GM12878 (cell line): ENCODE results near the gene SLX4IP. TPM values are rescaled to one million over a fixed set of nuclear protein-coding genes. Genes with fewer than 3 reads are reported as not detected.

Source experiments
- ATAC-seq: fragments of 200-7000 bp; cut with Tn5 transposase; 3 replicates; pipeline ENCODE4 v1.9.1; 2020; ENCODE audit warnings: mild to moderate bottlenecking, moderate library complexity
- BruUV-seq: library from RNA; stranded (reverse); fragments of 400-500 nt; replicated peaks from 2 replicates; lab custom pipeline; 2021; lab: Mats Ljungman, UMichigan
- CTCF ChIA-PET: fragments of 300-600 bp; sonication (Branson Sonifier 250); formaldehyde crosslinking; extraction: SDS; loops from one replicate; lab custom pipeline; 2021; ENCODE audit warnings: inconsistent platforms; lab: Yijun Ruan, JAX
- POLR2A ChIA-PET: fragments of 350-600 bp; formaldehyde crosslinking; extraction: SDS; loops from one replicate; lab custom pipeline; 2021; ENCODE audit warnings: inconsistent platforms; lab: Charles Lee
- RAD21 ChIA-PET: fragments of 300-600 bp; sonication (Branson Sonifier 250); formaldehyde crosslinking; loops from one replicate; lab custom pipeline; 2023; ENCODE audit warnings: antibody characterized with exemption; ENCODE audit not compliant: unreplicated experiment; lab: Charles Lee
- SMC1A ChIA-PET: fragments of 300-600 bp; sonication (Branson Sonifier 250); formaldehyde crosslinking; loops from one replicate; lab custom pipeline; 2023; ENCODE audit not compliant: unreplicated experiment, uncharacterized antibody; lab: Charles Lee
- DNase-seq: peaks from one replicate; pipeline ENCODE4 v3.0.0-alpha.2; 2011; ENCODE audit warnings: low read depth, low spot score
- FAIRE-seq: peaks from 3 replicates; lab custom pipeline; 2011; peaks lifted over from hg19 to GRCh38; lab: Jason Lieb, UNC
- H2AFZ ChIP-seq: 2 replicates; pipeline ENCODE4 v1.6.0; 2011; ENCODE audit warnings: low read depth, low read length, control low read depth; ENCODE audit not compliant: control insufficient read depth
- H3K27ac ChIP-seq: 2 replicates; pipeline ENCODE4 v1.5.1; 2011; ENCODE audit warnings: control low read depth; ENCODE audit not compliant: control insufficient read depth, insufficient read depth
- H3K27me3 ChIP-seq, 2 experiments: replicated peaks in 1 of 2; 2 replicates each; pipeline versions ENCODE4 v1.6.0 to v1.6.1; 2011; ENCODE audit warnings: low read length in 1 of 2; ENCODE audit not compliant: control insufficient read depth in 2 of 2, insufficient read depth in 2 of 2
- H3K36me3 ChIP-seq, 2 experiments: 2 replicates each; pipeline ENCODE4 v1.5.1; 2011; ENCODE audit warnings: low read length in 1 of 2; ENCODE audit not compliant: control insufficient read depth in 2 of 2, insufficient read depth in 2 of 2
- H3K4me1 ChIP-seq: 2 replicates; pipeline ENCODE4 v1.6.1; 2011; ENCODE audit warnings: mild to moderate bottlenecking, low read length, moderate library complexity, mixed read lengths; ENCODE audit not compliant: control insufficient read depth, insufficient read depth
- H3K4me2 ChIP-seq: 2 replicates; pipeline ENCODE4 v1.6.0; 2011; ENCODE audit warnings: control low read depth; ENCODE audit not compliant: control insufficient read depth, insufficient read depth
- H3K4me3 ChIP-seq: fragments of 200-600 bp; sonication (generic); 2 replicates; pipeline ENCODE4 v1.5.1; 2016
- H3K79me2 ChIP-seq: 2 replicates; pipeline ENCODE4 v1.6.0; 2011; ENCODE audit warnings: low read length; ENCODE audit not compliant: control insufficient read depth, insufficient read depth
- H3K9ac ChIP-seq: 2 replicates; pipeline ENCODE4 v1.8.0; 2011; ENCODE audit warnings: low read length, control low read depth, mixed read lengths; ENCODE audit not compliant: control insufficient read depth, insufficient read depth
- H3K9me3 ChIP-seq: replicated peaks from 3 replicates; pipeline ENCODE4 v1.5.1; 2011; ENCODE audit warnings: mild to moderate bottlenecking, low read length; ENCODE audit not compliant: control insufficient read depth, insufficient read depth
- H4K20me1 ChIP-seq: 2 replicates; pipeline ENCODE4 v1.6.0; 2011; ENCODE audit not compliant: control insufficient read depth, insufficient read depth
- ATF7 ChIP-seq: fragments of 450-650 bp; IDR thresholded peaks from 2 replicates; pipeline ENCODE4 v1.6.1; 2016; ENCODE audit warnings: low read depth, mild to moderate bottlenecking
- JUNB ChIP-seq: IDR thresholded peaks from 2 replicates; pipeline ENCODE4 v1.6.1; 2016; ENCODE audit warnings: antibody characterized with exemption, mild to moderate bottlenecking
- MAX ChIP-seq: IDR thresholded peaks from 2 replicates; pipeline ENCODE4 v1.6.1; 2012; ENCODE audit warnings: low read depth, low read length, improper control_type of control experiment
- RAD51 ChIP-seq: fragments of 450-650 bp; IDR thresholded peaks from 2 replicates; pipeline ENCODE4 v1.6.1; 2016; ENCODE audit warnings: moderate library complexity, mild to moderate bottlenecking, inconsistent platforms
- SIN3A ChIP-seq: IDR thresholded peaks from 2 replicates; pipeline ENCODE4 v1.6.1; 2012; ENCODE audit warnings: low read depth, low read length, improper control_type of control experiment
- USF2 ChIP-seq: IDR thresholded peaks from 2 replicates; pipeline ENCODE4 v1.6.1; 2011; ENCODE audit warnings: low read depth, low read length, improper control_type of control experiment, borderline replicate concordance
- ZZZ3 ChIP-seq: IDR thresholded peaks from 2 replicates; pipeline ENCODE4 v1.6.1; 2011; ENCODE audit warnings: low read depth; ENCODE audit not compliant: control insufficient read depth, insufficient read length
- WGBS: methylation state at CpG from one replicate; pipeline ENCODE4 v1.1.6; 2016; ENCODE audit warnings: low lambda C conversion rate; ENCODE audit not compliant: insufficient replicate concordance, insufficient coverage; ENCODE audit errors: missing lambda C conversion rate; 5-methylcytosine and 5-hydroxymethylcytosine counted together
- in situ Hi-C: fragments of 300-500 bp; cut with MboI; formaldehyde crosslinking; loops from 9 replicates; pipeline ENCODE4 v1.14.3; 2018; ENCODE audit warnings: mixed read lengths
- intact Hi-C: fragments of 100-400 bp; cut with micrococcal nuclease; formaldehyde crosslinking; loops from one replicate; pipeline ENCODE4 v1.14.2; 2022; ENCODE audit not compliant: unreplicated experiment
- polyA plus RNA-seq, 11 experiments: library from polyadenylated mRNA; depleted of rRNA in 4 of 11; unstranded in 6 of 11; stranded (reverse) in 5 of 11; fragments of >200 nt; fragmentation: Nextera tagmentation in 4 of 11; fragmentation: Illumina TruSeq in 1 of 11; extraction: Ambion mirVana in 4 of 11; extraction: Trizol in 1 of 11; gene quantifications; 1 replicate in 1 of 11; 2 replicates in 10 of 11; pipeline versions ENCODE4 v1.2.1 to v1.2.3, GENCODE V29; 2011 to 2016; ENCODE audit warnings: inconsistent platforms in 2 of 11, missing spikeins in 2 of 11, low read depth in 1 of 11
- total RNA-seq, 4 experiments: library from RNA; depleted of rRNA in 3 of 4; stranded (reverse); fragments of >200 nt in 3 of 4; fragmentation: Illumina TruSeq in 1 of 4; extraction: Trizol in 1 of 4; gene quantifications; 2 replicates each; pipeline versions ENCODE4 v1.2.1 to v1.2.3, GENCODE V29; 2013 to 2021
- TF ChIP-seq, protein P1 (sequence below): fragments of 450-650 bp; IDR thresholded peaks from 2 replicates; pipeline ENCODE4 v1.6.1; 2017; ENCODE audit warnings: mild to moderate bottlenecking, low read depth, inconsistent platforms; ENCODE audit not compliant: poor library complexity, severe bottlenecking

Gene SLX4IP
- total and polyA plus RNA-seq, 10 of the 15 experiments (the other 5 are each of a cell fraction or from before 2014, with no cell fraction given) = 2.2 to 11.0 (median 6.3) TPM

DNA sequence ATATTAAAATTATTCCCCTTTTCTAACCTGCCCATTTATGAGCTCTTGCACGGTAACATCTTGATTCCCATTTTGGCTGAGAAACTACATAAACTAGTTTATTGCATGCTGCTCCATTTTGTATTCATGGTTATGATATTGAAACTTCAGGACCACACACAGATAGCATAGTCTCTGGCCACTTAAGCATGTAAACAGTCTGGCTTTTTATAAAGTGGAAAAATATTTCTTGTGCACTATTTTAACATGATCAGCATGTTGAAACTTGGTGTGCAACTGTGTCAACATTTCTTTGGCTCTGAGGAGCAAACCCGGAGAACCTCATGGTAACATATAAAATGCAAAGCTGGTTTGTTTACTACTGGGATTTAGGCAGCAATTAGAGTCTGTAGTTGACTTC, 70.7 kb downstream of the SLX4IP start:
- Histone ChIP-seq H4K20me1 (no peaks in the 10 kb centered on the region), H2AFZ (no peak overlapping the region), H3K79me2 (peaks cover under 1% of the 10 kb centered on the region; the same call in 1 of the 2 replicates), H3K4me1 (peaks cover 1% of the 10 kb centered on the region), H3K4me3 (no peak overlapping the region), H3K36me3 (no peaks in the 10 kb centered on the region; a peak in 1 of 4 replicates), H3K4me2 (no peak overlapping the region), H3K9me3 (no peaks in the 10 kb centered on the region), H3K9ac (no peak overlapping the region), H3K27ac (no peak overlapping the region), H3K27me3 (no peaks in the 10 kb centered on the region)
- ChIA-PET RAD21 (interaction anchor here (1.1 to 1.7 kb wide), 2 partner anchors 10 to 47 kb away, joined by 3 to 5 read pairs; no protein-coding TSS in a partner anchor), SMC1A (interaction anchor here (1.0 to 2.1 kb wide), 2 partner anchors 10 to 27 kb away, joined by 3 to 12 read pairs; no protein-coding TSS in a partner anchor), POLR2A (interaction anchor here (1.0 to 1.3 kb wide), 3 partner anchors 10 to 15 kb away, joined by 3 to 4 read pairs (median 3); no protein-coding TSS in a partner anchor), CTCF (interaction anchor here (1.0 to 1.1 kb wide), 3 partner anchors 10 to 47 kb away, joined by 3 to 4 read pairs (median 3); no protein-coding TSS in a partner anchor)
- no peak for TF ChIP-seq SIN3A
- TF ChIP-seq ZZZ3 = no peak
- FAIRE-seq (no peak), DNase-seq (no peak), ATAC-seq (no peak)
- WGBS = 98% methylated on average over 2 of the region's 2 CpGs
- no TSS peak for BruUV-seq
- intact Hi-C loops = no loop called here
- in situ Hi-C loops = no loop called here

GRCh38 chr20:10507052-10507451, 71.9 kb downstream of the SLX4IP start:
- POLR2A ChIA-PET = no interaction called here

More at GRCh38 chr20:10507052-10507451, 71.9 kb downstream of the SLX4IP start:
- TF ChIP-seq USF2 (no peak), RAD51 (no peak), JUNB (no peak), ATF7 (no peak), MAX (no peak)
- TF ChIP-seq, protein P1, sequence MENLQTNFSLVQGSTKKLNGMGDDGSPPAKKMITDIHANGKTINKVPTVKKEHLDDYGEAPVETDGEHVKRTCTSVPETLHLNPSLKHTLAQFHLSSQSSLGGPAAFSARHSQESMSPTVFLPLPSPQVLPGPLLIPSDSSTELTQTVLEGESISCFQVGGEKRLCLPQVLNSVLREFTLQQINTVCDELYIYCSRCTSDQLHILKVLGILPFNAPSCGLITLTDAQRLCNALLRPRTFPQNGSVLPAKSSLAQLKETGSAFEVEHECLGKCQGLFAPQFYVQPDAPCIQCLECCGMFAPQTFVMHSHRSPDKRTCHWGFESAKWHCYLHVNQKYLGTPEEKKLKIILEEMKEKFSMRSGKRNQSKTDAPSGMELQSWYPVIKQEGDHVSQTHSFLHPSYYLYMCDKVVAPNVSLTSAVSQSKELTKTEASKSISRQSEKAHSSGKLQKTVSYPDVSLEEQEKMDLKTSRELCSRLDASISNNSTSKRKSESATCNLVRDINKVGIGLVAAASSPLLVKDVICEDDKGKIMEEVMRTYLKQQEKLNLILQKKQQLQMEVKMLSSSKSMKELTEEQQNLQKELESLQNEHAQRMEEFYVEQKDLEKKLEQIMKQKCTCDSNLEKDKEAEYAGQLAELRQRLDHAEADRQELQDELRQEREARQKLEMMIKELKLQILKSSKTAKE = no peak
- ATAC-seq (no peak), FAIRE-seq (peak; percentile 52), DNase-seq (no peak)
- intact Hi-C loops (no loop called here), in situ Hi-C loops (no loop called here)
- no peak overlapping the region for H3K27ac ChIP-seq
- no peaks in the 10 kb centered on the region for H3K9me3 ChIP-seq
- 94% methylated on average over 4 of the region's 4 CpGs for WGBS
- no peaks in the 10 kb centered on the region for H4K20me1 ChIP-seq
- H3K9ac ChIP-seq = no peak overlapping the region
- H3K4me3 ChIP-seq = no peak overlapping the region
- no peaks in the 10 kb centered on the region for H3K27me3 ChIP-seq
- H3K79me2 ChIP-seq = peaks cover 5% of the 10 kb centered on the region
- SMC1A ChIA-PET = no interaction called here
- CTCF ChIA-PET = no interaction called here
- no peaks in the 10 kb centered on the region; a peak in 1 of 4 replicates for H3K36me3 ChIP-seq
- no peak overlapping the region for H3K4me2 ChIP-seq
- BruUV-seq = no TSS peak
- no peak overlapping the region for H2AFZ ChIP-seq
- H3K4me1 ChIP-seq = peaks cover 14% of the 10 kb centered on the region
- RAD21 ChIA-PET = no interaction called here
